ENCODE measurements around the gene HTT. TPM values are rescaled to one million over a fixed set of nuclear protein-coding genes. Genes with fewer than 3 reads are reported as not detected.
A peak's percentile ranks its signal among the peaks of the same experiment; 100 is the strongest.
"Not testable (repeated sequence)": the region's sequence is repeated elsewhere in the genome, so short reads cannot be mapped to it uniquely, and the experiment has no call there.

HTT gene
- total RNA-seq, 3 donors from 2014 or later: 50.5 to 59.3 (median 51.5) TPM

DNA sequence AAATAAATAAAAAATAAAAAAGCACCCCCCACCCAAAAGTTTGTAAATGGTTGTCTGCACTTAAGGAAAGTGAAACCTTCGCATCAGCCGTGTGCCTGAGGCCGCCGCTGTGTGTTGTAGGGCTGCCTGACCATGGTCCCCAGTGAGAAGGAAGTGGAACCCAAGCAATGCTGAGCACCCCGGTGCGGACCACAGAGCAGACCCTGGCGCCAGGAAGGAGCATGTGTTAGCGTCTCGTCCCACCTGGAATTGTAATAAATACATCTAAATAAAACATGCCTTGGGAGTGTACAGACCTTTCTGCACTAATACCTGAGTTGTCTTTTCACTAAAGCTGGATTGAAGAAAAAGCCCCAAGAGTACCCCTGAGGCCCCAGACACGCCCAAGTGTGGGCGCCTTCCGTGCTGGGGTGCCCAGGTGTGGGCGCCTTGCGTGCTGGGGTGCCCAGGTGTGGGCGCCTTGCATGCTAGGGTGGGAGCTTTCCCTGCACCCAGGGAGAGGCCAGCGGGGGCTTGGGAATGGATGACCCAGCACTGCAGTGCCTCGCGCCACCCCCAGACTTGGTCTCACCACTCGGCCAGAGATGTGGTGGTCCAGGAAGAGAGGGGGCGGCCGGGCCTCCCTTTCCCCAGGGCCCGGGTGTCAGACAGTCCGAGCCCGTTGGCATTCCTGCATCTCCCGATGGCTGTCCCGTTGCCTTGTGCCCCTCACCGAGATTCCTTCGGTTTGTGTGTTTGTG, 33.9 kb upstream of the HTT start:
- peaks cover 5% of the 10 kb centered on the region for H3K27me3 Mint-ChIP-seq (ENCODE audit: low read depth)
- DNase-seq (no peak), ATAC-seq (no peak)
- H3K36me3 Mint-ChIP-seq (ENCODE audit: insufficient read depth): no peaks in the 10 kb centered on the region
- no peaks in the 10 kb centered on the region for H3K9me3 Mint-ChIP-seq
- H3K4me1 Mint-ChIP-seq (ENCODE audit: low read depth): peaks cover 47% of the 10 kb centered on the region
- peak overlapping the region; percentile 54 for H3K4me3 Mint-ChIP-seq

DNA sequence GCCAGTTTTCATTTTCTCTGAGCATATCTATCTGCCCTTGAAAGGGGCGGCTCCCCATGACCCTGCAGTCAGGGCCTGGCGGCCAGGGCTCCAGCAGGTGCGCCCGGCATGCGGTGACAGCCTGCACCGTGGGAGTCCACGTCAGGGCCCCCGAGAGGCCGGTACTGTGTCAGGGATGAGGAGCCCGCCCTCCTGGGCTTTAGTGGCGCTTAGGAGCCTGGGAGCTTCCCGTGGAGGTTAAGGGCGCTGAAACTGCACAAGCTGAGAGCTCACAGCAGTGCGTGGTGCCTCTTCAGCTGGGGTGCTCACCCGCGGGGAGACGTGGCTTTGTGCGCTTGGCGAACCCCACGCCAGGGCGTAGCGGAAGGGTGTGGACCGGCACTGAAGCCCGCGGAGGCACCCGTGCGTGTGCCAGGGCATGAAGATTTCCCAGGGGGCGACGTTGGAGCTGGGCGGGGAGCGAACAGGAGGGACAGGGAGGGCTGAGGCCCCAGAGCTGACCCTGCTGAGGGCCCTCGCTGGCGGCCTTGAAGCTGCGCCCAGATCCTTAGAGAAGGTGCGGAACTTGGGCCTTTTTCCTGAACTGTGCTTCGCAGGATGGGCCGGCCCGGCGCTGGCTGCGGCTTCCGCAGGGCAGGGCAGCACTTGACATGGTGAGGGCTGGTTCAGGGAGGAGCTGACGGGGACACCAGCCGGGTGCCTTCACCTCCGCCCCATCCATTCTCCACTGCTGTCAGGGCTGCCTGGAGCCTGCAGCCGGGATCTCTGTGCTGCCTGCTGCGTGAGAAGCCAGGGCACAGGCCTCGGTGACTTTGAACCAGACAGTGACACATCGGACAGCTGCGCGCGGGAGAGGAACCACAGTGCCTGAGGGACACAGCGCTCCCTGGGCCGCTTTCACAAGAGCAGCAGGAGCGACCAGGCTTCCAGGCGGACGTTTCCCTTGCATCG, 33.0 kb upstream of the HTT start:
- ATAC-seq (peak; percentile 73 to 75), DNase-seq (peak; percentile 19)
- H3K4me3 Mint-ChIP-seq: peak overlapping the region; percentile 77
- no peaks in the 10 kb centered on the region for H3K36me3 Mint-ChIP-seq (ENCODE audit: insufficient read depth)
- peaks cover 49% of the 10 kb centered on the region for H3K4me1 Mint-ChIP-seq (ENCODE audit: low read depth)
- H3K27me3 Mint-ChIP-seq (ENCODE audit: low read depth): peaks cover 5% of the 10 kb centered on the region
- no peaks in the 10 kb centered on the region for H3K9me3 Mint-ChIP-seq

DNA sequence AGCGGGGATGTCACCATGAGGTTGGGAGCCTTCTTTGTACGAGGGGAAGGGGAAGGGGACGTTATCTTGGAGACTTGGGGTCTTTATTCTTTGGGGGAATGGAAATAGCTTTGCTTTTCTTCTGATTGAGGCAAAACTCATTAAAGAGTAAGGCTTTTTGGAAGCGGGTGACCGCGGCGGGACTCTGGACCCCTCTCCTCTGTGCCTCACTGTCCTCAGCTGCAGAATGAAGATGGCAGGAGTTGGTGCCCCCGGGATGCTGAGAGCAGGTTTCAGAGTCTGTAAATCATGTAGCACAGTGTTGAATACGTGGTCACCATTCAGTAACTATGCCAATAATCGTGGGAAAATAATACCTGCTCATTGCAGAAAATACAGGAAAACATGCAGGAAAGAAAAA, 32.3 kb upstream of the HTT start:
- DNase-seq (no peak), ATAC-seq (no peak)
- no peaks in the 10 kb centered on the region for H3K36me3 Mint-ChIP-seq (ENCODE audit: insufficient read depth)
- peak overlapping the region; percentile 77 for H3K4me3 Mint-ChIP-seq
- H3K27me3 Mint-ChIP-seq (ENCODE audit: low read depth): peaks cover 4% of the 10 kb centered on the region
- H3K9me3 Mint-ChIP-seq: no peaks in the 10 kb centered on the region
- peaks cover 45% of the 10 kb centered on the region for H3K4me1 Mint-ChIP-seq (ENCODE audit: low read depth)

DNA sequence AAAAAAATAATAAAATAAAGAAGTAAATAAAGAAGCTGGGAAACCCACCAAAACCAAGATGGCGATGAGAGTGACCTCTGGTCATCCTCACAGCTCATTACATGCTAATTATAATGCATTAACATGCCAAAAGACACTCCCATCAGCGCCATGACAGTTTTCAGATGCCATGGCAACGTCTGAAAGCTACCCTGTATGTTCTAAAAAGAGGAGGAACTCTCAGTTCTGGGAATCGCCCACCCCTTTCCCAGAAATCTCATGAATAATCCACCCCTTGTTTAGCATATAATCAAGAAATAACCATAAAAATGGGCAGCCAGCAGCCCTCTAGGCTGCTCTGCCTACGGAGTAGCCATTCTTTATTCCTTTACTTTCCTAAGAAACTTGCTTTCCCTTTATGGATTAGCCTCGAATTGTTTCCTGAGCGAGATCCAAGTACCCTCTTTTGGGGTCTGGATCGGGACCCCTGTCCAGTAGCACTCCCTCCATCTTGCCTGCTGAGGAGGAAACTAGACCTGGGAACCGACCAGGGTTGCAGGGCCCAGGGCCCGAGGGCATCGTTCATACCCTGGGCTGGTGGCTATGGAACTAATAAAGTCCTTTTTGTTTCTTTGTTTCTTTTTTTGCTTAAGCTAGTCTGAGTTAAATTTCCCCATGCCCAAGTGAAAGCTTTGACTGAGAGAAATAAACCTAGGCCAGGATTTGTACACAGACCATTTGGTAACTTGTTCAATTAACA, 31.0 kb upstream of the HTT start:
- Mint-ChIP-seq H3K27me3 (ENCODE audit: low read depth) (no peaks in the 10 kb centered on the region), H3K9me3 (no peaks in the 10 kb centered on the region), H3K4me1 (ENCODE audit: low read depth) (peaks cover 41% of the 10 kb centered on the region), H3K4me3 (no peak overlapping the region), H3K36me3 (ENCODE audit: insufficient read depth) (no peaks in the 10 kb centered on the region)
- ATAC-seq (no peak), DNase-seq (no peak)

DNA sequence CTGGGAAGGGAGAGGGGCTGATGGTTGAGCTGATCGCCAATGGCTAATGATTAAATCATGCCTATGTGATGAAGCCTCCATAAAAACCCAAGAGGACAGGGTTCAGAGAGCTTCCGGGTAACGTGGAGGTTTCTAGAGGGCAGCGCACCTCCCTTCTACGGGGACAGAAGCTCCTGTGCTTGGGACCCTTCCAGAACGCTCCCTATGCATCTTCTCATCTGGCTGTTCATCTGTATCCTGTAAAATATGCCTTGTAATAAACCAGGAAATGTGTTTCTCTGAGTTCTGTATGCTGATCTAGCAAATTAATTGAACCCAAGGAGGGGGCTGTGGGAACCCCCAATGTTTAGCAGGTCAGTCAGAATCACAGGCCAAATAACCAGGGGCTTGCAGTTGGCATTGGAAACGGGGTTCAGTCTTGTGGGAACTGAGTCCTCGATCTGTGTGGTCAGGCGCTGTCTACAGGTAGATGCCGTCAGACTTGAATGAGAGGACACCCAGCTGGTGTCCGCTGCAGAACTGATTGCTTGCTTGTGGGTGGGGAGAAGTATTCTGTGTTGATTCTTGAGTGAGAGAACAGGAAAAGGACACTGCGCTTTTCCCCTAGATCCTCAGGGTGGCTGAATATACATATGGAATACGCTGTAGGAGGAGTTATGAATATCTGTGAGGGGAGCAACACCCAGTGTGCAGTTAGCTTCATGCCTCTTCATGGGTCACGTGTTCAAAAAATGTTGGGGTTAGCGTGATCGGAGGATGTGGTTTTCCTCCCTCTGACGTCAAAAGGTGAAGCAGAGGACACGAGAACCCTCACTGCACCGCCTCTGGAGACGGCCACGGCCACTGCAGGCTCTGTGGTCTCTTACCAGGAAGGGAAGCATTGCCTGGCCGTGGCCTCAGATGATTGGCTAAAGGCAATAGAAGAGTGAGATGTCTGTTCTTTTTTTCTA, 29.3 kb upstream of the HTT start:
- peak; percentile 39 for DNase-seq
- peaks cover 39% of the 10 kb centered on the region for H3K4me1 Mint-ChIP-seq (ENCODE audit: low read depth)
- H3K4me3 Mint-ChIP-seq: peak overlapping the region; percentile 12
- no peaks in the 10 kb centered on the region for H3K9me3 Mint-ChIP-seq
- H3K36me3 Mint-ChIP-seq (ENCODE audit: insufficient read depth): no peaks in the 10 kb centered on the region
- H3K27me3 Mint-ChIP-seq (ENCODE audit: low read depth): no peaks in the 10 kb centered on the region
- ATAC-seq: peak; percentile 11 to 15

DNA sequence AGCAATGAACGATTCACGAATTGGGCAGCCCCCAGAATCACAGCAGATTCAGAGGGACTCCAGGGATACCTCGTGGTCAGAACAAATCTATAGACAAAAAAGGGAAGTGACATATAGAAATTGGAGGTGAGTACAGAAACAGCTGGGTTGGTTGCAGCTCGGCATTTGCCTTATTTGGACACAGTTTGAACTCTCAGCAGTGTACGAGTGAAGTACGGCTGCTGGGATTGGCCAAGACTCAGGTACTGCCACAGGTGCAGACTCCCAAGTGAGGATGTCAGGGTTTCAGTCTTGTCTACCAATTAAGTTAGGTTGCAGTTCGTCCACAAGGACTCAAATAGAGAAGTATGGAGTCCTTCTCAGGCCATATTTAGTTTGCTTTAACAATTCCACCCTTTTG, 28.3 kb upstream of the HTT start:
- Mint-ChIP-seq H3K9me3 (no peaks in the 10 kb centered on the region), H3K27me3 (ENCODE audit: low read depth) (no peaks in the 10 kb centered on the region), H3K4me1 (ENCODE audit: low read depth) (peaks cover 34% of the 10 kb centered on the region), H3K4me3 (no peak overlapping the region), H3K36me3 (ENCODE audit: insufficient read depth) (no peaks in the 10 kb centered on the region)
- ATAC-seq: no peak
- no peak for DNase-seq

DNA sequence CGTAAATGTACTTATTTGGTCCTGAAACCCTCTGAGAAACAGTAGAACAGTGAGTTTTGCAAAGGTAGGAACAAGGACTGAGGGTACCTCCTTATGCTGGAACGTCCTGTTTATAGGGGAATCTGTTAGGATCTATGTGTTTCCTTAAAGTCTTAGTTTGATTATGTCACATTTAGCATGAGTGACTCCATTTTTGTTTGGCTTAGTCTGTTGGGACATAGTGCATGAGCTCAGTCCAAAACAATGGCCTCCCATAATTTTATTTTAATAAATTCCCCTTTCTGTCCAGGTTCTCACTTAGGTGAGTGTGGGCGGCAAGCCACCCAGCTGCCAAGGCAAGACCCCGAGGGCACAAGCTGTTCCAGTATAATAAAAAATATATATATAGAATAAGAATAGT, 27.9 kb upstream of the HTT start:
- no peaks in the 10 kb centered on the region for H3K36me3 Mint-ChIP-seq (ENCODE audit: insufficient read depth)
- H3K4me1 Mint-ChIP-seq (ENCODE audit: low read depth): peaks cover 33% of the 10 kb centered on the region
- no peak for ATAC-seq

DNA sequence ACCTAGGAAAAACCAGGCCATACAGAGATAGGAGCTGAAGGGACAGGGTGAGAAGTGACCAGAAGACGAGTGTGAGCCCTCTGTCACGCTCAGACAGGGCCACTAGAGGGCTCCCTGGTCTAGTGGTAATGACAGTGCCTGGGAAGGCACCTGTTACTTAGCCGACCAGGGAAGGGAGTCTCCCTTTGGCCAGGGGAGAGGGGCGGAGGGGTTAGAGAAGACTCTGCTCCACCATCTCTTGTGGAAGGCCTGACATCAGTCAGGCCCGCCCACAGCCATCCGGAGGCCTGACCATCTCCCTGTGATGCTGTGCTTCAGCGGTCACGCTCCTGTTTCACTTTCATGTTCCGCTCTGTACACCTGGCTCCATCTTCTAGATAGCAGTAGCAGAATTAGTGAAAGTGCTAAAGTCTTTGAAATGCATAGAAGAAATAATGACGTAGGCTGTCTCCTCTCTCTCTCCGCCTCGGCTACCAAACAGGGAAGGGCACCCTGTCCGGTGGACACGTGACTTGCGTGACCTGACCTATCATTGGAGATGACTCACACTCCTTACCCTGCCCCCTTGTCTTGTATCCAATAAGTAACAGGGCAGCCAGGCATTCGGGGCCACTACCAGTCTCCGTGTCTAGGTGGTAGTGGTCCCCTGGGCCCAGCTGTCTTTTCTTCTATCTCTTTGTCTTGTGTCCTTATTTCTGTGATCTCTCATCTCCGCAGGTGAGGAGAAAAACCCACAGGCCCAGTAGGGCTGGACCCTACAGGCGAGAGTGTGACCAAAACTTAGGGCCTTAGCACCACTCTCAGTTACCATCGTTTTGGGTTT, 26.8 kb upstream of the HTT start:
- peak; percentile 46 for DNase-seq
- no peaks in the 10 kb centered on the region for H3K9me3 Mint-ChIP-seq
- H3K4me3 Mint-ChIP-seq: peak overlapping the region; percentile 73
- H3K36me3 Mint-ChIP-seq (ENCODE audit: insufficient read depth): no peaks in the 10 kb centered on the region
- peaks cover 23% of the 10 kb centered on the region for H3K4me1 Mint-ChIP-seq (ENCODE audit: low read depth)
- ATAC-seq: peak; percentile 86 to 91
- no peaks in the 10 kb centered on the region for H3K27me3 Mint-ChIP-seq (ENCODE audit: low read depth)

More for the DNA sequence above, 27.9 kb upstream of the HTT start:
- H3K9me3 Mint-ChIP-seq: no peaks in the 10 kb centered on the region
- no peaks in the 10 kb centered on the region for H3K27me3 Mint-ChIP-seq (ENCODE audit: low read depth)
- no peak overlapping the region for H3K4me3 Mint-ChIP-seq
- DNase-seq: no peak

DNA sequence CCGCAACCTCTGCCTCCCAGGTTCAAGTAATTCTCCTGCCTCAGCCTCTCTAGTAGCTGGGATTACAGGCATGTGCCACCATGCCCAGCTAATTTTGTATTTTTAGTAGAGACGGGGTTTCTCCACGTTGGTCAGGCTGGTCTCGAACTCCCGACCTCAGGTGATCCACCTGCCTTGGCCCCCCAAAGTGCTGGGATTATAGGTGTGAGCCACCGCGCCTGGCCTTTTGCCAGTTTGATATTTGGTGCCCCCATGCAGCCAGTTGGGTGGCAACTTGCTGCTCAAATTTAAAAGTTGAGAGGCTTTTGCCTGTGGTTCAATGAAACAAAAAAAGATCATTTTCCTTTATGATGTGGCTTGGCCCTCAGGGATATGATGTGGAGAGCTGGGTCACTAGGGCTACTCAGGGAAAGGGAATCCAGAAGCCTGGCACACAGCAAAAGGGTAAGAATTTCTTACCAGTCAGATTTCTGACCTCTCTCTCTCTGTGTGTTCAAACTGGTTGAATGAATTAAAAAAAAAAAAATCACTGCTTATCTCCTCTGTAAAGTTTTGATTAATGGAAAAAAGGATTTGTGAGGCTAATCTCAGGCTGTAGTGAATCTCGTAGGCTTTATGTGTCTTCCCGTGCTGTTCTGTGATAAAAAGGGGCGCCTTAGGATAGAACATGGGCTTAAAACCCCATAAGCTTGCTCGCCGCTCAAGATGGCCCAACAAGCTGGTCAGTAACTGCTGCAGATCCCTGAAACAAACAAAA, 23.2 kb upstream of the HTT start:
- peaks cover 13% of the 10 kb centered on the region for H3K9me3 Mint-ChIP-seq
- not testable (repeated sequence) for H3K36me3 Mint-ChIP-seq (ENCODE audit: insufficient read depth); ATAC-seq; H3K4me3 Mint-ChIP-seq; DNase-seq; H3K4me1 Mint-ChIP-seq (ENCODE audit: low read depth); H3K27me3 Mint-ChIP-seq (ENCODE audit: low read depth)

DNA sequence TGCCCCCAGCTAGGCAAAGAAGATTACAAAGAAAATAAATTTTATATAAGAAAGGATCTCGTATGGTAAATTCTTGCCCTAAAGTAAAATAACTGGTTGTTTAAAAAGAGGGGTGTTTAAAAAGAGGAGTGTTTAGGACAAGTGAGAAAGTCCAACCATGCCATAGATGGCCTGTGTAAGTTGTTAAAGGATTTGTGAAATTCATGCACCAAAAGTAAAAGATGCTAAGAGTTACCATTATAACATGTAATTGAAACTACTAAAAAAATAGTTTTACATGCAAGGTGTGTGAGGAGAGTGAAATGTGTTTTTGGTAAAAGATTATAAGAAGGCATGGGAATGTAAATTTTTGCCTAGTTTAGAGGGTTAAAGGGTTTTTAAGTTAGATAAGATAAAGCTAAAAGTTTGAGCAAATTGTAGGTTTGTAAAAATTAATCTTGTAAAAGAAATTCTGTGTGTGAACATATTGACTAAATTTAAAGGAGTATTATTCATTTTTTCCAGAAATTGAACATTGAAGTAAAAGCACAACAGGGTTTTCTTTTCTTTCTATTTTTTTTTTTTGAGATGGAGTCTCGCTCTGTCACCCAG, 20.2 kb upstream of the HTT start:
- ATAC-seq (no peak), DNase-seq (no peak)
- Mint-ChIP-seq H3K4me1 (ENCODE audit: low read depth) (no peaks in the 10 kb centered on the region), H3K27me3 (ENCODE audit: low read depth) (no peaks in the 10 kb centered on the region), H3K9me3 (peaks cover 19% of the 10 kb centered on the region), H3K4me3 (no peak overlapping the region), H3K36me3 (ENCODE audit: insufficient read depth) (peaks cover 7% of the 10 kb centered on the region)

DNA sequence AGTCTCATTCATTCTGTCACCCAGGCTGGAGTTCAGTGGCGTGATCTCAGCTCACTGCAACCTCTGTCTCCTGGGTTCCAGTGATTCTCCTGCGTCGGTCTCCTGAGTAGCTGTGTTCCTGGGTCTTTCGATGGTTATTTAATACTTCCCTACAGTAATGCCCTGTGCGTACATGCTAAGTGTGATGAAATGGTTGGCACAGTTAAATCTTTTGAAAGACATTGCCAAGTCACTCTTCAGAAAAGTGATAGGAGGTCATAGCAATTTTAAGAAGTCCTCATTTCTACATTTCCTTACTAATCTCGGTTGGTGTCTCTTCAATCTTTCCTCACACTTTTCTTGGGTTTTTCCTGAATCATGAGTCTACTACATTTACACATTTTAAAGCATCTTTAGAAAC, 14.5 kb upstream of the HTT start:
- DNase-seq (no peak), ATAC-seq (no peak)
- H3K4me3 Mint-ChIP-seq: no peak overlapping the region
- peaks cover 15% of the 10 kb centered on the region for H3K9me3 Mint-ChIP-seq
- no peaks in the 10 kb centered on the region for H3K4me1 Mint-ChIP-seq (ENCODE audit: low read depth)
- peaks cover 4% of the 10 kb centered on the region for H3K36me3 Mint-ChIP-seq (ENCODE audit: insufficient read depth)
- peaks cover 2% of the 10 kb centered on the region for H3K27me3 Mint-ChIP-seq (ENCODE audit: low read depth)

DNA sequence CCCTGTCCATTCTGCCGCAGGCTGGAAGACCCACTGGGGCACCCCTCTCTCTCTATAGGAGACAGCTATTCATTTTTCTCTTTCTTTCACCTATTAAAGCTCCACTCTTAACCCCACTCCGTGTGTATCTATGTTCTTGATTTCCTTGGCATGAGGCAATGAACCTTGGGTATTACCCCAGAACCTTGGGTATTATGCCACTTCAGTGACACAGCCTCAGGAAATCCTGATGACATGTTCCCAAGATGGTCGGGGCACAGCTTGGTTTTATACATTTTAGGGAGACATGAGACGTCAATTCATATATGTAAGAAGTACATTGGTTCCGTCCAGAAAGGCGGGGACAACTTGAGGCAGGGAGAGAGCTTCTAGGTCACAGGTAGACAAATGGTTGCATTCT, 13.5 kb upstream of the HTT start:
- DNase-seq: no peak
- Mint-ChIP-seq H3K36me3 (ENCODE audit: insufficient read depth) (no peaks in the 10 kb centered on the region), H3K9me3 (peaks cover 9% of the 10 kb centered on the region), H3K4me1 (ENCODE audit: low read depth) (no peaks in the 10 kb centered on the region), H3K27me3 (ENCODE audit: low read depth) (peaks cover 2% of the 10 kb centered on the region), H3K4me3 (no peak overlapping the region)
- ATAC-seq: no peak
